ENCODE results near the gene PCED1B.
A peak's percentile ranks its signal among the peaks of the same experiment; 100 is the strongest.

The PCED1B gene

GRCh38 chr12:47236109-47236714 lies 156.8 kb downstream of the PCED1B start:
- peak; percentile 36 for DNase-seq (ENCODE audit: low spot score)

- no peak for DNase-seq (ENCODE audit: low spot score)
These were observed 158.4 kb downstream of the PCED1B start for GRCh38 chr12:47237751-47238211.

DNA sequence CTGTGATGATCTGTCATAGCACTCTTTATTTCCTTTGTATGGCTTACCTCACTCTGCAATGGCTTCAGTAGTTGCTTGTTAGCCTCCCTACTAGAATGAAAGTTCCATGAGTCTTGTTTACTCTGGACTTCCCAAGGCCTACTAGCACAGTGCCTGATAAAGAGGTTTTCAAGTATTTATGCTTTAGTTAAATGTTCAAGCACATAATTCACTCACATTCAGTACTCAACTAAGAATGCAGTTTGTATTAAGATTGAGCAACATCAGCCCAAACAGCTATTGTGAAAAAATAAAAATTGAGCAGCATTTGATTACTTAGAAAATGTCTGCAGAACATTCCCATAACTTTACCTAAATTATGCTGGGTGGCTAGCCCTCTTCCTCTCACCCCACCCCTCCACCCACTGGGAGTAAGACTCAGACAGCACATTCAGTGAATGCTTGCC lies 159.3 kb downstream of the PCED1B start:
- DNase-seq (ENCODE audit: low spot score): no peak

DNA sequence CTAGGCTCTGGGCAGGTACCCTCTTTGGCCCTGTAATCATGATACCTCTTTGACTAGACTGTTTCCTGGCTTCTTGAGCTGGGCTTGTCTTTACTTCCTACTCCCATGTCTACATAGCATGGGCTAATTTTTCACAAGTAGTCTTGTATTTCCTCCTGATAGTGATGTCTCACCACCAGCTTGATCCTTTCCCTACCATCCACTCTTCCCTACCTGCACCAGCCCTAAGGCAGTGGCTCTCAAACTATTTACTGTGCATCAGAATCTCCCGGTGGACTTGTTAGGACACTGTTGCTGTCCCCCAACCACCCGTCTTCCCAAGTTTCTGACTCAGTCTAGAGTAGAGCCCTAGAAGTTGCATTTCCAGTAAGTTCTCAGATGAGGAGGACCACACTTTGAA lies 163.0 kb downstream of the PCED1B start:
- no peak for DNase-seq (ENCODE audit: low spot score)

GRCh38 chr12:47244835-47245234 lies 165.4 kb downstream of the PCED1B start:
- DNase-seq (ENCODE audit: low spot score): no peak

DNA sequence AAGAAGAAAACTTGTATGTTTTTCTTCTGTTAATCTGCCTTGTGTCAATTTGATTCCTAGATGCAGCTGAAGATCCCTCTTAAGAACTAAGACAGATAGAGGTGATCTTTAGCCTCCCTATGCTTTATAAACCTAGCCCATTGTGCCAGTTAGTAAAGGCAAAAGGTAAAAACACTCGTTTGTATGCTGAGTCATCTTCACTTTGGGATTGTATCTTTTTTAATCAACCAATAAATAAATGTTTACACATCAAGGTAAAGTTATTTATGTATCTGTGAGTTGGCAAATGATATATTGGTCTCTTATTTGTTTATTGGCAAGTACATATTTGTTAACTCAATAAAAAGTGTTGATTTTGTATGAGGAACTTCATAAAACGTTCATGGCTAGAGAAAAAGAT lies 166.2 kb downstream of the PCED1B start:
- no peak for DNase-seq (ENCODE audit: low spot score)

DNA sequence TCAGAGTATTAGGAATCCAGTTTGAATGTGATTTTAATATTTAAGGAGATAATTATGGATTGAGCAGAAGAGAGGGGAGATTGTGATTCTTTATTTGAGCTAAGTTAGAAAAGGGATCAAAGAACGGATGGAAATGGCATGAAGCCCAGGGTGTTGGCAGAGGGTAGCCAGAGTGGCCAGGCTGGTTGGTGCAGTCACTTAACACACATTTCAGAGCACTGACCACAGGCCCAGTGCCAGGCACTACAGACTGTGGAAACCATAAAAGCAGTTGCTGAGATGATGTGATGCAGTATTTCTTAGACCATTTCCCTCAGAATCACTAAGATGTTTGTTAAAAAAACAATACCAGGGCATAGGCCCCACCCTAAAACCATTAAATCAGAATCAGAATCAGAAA lies 168.0 kb downstream of the PCED1B start:
- no peak for DNase-seq (ENCODE audit: low spot score)

DNA sequence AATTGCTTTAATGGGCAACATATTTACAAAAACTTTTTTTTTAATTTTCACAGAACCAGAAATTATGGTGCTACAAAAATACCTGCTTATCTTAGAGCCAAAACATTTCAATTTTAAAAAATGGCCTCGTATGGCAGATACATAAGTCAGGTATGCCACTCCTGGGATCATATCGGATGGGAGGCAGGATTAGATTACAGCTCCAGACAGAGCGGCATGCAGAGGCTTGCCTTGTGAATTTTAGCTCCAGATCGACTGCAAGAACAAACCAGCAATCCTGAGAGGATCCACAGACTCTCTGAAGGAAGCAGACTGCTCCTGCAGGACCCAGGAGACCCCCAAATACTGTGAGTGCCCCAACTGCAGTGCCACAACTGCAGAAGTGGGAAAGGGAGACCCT lies 169.7 kb downstream of the PCED1B start:
- no peak for DNase-seq (ENCODE audit: low spot score)

- DNase-seq (ENCODE audit: low spot score): no peak
These were observed 170.4 kb downstream of the PCED1B start for GRCh38 chr12:47249719-47250357.

GRCh38 chr12:47251919-47252318 lies 172.5 kb downstream of the PCED1B start:
- no peak for DNase-seq (ENCODE audit: low spot score)

DNA sequence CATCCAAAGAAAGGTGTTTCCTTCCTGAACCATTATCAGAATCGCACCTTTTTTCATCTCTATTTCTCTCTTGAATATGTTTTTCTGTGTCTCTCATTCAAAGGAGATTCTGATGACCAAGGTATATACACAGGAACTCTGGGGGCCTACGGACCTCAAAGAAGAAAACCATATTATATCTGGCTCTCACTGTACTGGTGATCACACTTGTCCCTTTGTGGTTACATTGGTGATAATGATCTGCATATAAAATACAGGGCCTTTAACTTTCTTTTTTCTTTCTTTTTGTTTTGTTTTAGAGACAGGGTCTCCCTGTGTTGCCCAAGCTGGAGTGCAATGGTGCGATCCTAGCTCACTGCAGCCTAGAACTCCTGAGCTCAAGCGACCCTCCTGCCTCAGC lies 185.5 kb downstream of the PCED1B start:
- no peak for DNase-seq (ENCODE audit: low spot score)

DNA sequence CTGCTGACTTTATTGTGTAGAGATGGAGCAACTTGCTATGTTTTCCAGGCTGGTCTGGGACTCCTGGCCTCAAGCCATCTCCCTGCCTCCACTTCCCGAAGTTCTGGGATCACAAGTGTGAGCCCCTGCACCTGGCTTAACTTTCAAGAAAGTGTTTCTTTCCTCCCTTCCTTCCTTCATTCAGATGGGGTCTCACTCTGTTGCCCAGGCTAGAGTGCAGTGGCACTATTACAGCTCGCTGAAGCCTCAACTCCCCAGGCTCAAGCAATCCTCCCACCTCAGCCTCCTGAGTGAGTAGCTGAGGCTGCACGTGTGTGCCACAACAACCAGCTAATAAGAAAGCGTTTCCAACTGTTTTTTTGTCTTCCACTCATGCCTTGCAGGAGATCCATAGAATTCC lies 186.0 kb downstream of the PCED1B start:
- no peak for DNase-seq (ENCODE audit: low spot score)

DNA sequence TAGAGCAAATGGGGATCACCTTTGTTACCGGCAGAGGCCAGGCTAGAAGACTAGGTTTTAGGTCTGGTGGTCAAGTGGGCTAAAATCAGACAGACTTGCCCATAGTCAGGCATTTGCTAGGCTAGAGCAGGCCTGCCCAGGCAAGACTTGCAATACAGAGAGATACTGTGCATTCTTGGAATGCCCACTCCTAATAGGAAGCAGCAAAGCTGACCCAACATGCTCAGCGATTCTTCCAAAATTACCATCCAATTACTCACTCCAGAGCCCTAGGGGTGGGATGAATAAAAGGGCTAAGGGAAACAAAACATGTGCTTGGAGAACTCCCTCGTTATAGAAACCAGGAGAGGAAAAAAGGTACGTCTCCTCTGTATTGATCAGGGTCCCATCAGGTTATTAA lies 188.2 kb downstream of the PCED1B start:
- DNase-seq (ENCODE audit: low spot score): no peak

DNA sequence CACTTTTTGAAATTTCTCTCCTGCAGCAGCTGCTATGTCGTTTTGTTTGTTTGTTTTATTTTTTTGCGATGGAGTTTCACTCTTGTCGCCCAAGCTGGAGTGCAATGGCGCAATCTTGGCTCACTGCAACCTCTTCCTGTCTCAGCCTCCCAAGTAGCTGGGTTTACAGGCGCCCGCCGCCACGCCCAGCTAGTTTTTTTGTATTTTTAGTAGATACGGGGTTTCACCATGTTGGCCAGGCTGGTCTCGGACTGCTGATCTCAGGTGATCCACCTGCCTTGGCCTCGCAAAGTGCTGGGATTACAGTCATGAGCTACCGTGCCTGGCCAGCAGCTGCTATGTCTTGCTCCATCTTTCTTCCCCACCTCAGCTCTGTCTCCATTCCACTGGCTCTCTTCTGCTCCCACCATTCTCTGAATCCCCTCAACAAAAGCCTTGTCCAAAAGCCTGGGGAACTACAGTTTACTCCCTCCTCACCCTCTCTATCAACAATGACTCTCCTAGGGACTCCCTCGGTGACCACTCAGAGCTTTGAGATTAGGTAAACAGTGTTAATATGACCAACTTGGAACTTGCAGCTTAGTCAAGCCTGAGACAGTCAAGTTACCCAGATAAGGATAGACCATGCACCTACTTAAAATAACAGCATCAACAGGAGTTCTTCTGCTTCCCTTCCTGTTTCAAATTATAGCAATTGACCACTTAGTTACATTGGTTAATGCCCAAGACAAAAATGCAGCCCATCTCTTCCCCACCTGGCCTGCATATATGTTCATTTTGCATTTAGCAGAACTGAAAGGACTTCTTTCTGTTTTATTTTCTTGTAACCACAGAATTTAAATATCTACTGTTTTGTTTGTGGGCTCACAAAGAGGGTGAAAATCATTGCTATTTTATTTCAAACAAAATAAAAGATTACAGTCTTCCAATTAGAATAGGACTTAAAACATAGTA lies 189.4 kb downstream of the PCED1B start:
- DNase-seq (ENCODE audit: low spot score): no peak

DNA sequence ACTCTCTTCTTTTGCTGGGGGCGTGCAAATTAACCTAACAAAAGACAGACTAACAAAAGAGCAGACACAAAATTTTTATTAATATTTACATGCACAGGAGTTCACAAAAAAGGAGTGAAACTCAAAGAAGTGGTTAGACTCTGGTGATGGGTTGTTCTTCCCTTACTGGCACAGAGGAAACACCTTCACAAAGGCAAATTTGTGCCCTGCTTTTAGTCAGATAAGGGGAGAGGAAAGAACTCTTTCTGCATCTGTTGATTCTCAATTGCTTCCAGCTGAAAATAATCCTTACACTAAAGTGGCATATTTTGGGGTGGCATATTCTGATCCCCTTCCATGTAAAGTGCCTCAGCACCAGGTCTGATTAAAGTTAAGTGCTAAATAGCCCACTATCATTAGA lies 190.5 kb downstream of the PCED1B start:
- no peak for DNase-seq (ENCODE audit: low spot score)

DNA sequence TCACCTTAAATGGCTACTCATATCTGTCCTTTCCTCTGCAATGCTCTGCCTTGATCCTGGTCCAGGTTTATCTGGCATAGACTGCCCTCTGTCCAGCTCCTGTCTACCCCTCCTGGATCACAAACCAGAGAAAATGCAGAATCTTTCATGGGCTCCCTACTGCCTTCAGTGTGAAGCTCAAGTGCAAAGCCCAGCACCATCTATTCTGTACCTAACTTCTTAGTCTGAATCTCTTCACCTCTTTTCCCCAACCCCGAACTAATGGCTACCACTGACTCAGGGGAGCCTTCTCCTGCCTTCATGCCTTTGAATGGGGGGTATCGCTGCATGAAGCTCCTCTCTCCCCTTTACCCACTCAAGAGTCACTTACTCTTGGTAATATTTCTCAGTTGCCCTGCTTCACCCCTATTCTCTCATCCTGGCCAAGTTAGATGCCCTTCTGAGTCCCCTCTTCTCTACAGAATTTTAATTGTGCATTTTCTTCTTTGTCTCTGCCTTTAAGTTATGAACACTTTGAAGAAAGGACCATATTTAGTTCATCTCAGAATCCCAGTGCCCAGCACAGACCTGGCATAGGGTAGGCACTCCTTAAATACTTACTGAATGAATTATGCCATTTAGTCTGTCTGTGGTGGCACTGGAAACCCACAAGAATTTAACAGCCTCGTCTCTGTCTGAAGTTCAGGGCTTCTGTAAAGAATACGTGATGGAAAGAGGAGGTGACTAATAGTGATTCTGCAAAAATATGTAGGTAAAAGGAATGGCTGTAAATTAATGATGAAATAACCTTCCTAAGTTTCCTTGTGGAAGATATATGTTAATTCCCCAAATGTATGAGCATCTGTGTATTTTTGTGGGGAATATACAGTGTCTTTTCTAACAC lies 191.6 kb downstream of the PCED1B start:
- DNase-seq (ENCODE audit: low spot score): peak; percentile 12

- no peak for DNase-seq (ENCODE audit: low spot score)
These were observed 192.4 kb downstream of the PCED1B start for GRCh38 chr12:47271800-47272239.

DNA sequence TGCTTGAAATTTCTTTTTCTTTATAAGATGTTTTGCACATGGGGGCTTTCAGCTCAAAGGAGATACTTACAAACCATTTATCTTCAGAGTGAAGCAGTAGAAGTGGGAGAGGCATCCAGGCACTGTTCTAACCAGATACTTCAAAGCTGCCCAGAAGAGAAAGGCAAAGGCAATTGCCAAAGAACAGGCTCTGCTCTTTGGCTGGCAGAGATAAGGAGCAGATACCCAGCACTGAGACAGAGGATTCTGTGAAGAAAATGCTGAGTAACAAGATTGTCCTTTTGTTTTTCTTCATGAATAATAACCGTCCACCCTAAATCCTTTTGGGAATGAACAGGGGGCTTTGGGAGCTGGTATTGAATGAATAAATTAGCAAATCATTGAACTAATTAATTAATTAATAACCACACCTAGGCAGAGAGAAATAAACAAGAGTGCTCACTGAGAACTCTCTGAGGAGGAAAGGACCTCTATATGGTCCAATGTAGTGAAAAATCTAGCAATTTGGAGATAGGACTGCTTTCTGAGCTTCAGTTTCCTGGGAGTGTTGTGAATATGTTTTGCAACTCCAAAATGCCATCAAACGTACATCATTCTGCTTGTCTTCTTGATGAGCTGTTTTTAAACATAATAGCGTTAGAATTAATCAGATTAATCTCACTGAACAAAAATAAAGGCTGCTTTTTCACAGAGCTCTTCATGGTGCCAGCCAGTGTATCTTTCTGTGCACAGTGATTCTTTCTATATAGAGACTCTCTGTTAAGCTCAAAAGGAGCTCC lies 193.2 kb downstream of the PCED1B start:
- DNase-seq (ENCODE audit: low spot score): no peak

DNA sequence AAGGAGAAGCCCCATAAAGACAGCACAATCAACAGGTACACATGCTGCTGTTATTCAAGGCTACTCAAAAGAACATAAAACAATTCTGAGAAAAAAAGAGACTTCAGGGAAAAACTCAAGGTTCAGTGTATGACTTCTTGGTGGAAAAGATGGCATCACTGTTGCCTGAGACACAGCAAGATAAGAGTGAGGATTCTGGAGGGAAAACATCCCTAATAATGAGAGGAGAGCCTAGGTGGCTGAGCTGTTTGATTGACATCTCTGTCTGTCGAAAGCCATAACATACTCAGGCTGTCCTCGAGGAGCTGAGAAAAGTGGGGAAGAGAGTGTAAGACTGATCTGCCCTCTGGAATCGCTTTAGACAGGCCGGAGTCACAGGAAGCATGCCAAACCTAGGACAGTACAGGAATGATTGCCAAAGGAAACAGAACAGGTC lies 193.8 kb downstream of the PCED1B start:
- DNase-seq (ENCODE audit: low spot score): no peak

DNA sequence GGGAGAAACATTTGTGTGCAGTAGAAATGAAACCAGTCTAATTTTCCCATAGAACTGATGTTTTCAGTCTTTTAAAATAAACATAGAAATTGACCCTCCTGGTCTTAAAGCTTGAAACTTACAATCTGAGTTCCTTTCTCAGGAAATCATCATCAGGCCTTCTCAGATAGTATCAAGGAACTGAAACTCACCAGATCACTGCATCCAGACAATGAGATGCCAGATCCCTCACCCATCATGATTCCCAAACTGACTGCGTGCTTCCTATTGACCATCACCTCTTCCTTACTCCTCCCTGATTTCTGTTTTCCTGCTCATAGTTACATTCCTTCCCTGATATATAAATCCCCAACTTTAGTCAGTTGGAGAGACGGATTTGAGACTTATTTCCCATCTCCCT lies 195.3 kb downstream of the PCED1B start:
- DNase-seq (ENCODE audit: low spot score): no peak

GRCh38 chr12:47276253-47276620 lies 196.8 kb downstream of the PCED1B start:
- no peak for DNase-seq (ENCODE audit: low spot score)

Measured in RKO (cell line).